NCI-H69 (cell line): ENCODE results near the gene DOK4.
"Not testable (repeated sequence)": the region's sequence is repeated elsewhere in the genome, so short reads cannot be mapped to it uniquely, and the experiment has no call there.

Source experiments
- DNase-seq: peaks from one replicate; lab custom pipeline; 2025; lab: John Stamatoyannopoulos, UW

The DOK4 gene

GRCh38 chr16:57445510-57445909 lies 40.8 kb downstream of the DOK4 start:
- no peak for DNase-seq

GRCh38 chr16:57444711-57445110 lies 41.6 kb downstream of the DOK4 start:
- no peak for DNase-seq

- DNase-seq: not testable (repeated sequence)
Measured at GRCh38 chr16:57440551-57440950, 45.7 kb downstream of the DOK4 start.

GRCh38 chr16:57439947-57440346 lies 46.3 kb downstream of the DOK4 start:
- not testable (repeated sequence) for DNase-seq

- DNase-seq: no peak
Measured at GRCh38 chr16:57435838-57436237, 50.5 kb downstream of the DOK4 start.

GRCh38 chr16:57434003-57434402 lies 52.3 kb downstream of the DOK4 start:
- DNase-seq: no peak

GRCh38 chr16:57432989-57433388 lies 53.3 kb downstream of the DOK4 start:
- DNase-seq: no peak

GRCh38 chr16:57432505-57432904 lies 53.8 kb downstream of the DOK4 start:
- DNase-seq: no peak

- DNase-seq: no peak
Measured at GRCh38 chr16:57430955-57431354, 55.3 kb downstream of the DOK4 start.

GRCh38 chr16:57427824-57428223 lies 58.5 kb downstream of the DOK4 start:
- DNase-seq: no peak

- DNase-seq: no peak
Measured at GRCh38 chr16:57427307-57427706, 59.0 kb downstream of the DOK4 start.

- DNase-seq: no peak
Measured at GRCh38 chr16:57426356-57426755, 59.9 kb downstream of the DOK4 start.

- no peak for DNase-seq
Measured at GRCh38 chr16:57424583-57424982, 61.7 kb downstream of the DOK4 start.

GRCh38 chr16:57423152-57423551 lies 63.1 kb downstream of the DOK4 start:
- peak; percentile 7 for DNase-seq

- DNase-seq: peak; percentile 70
Measured at GRCh38 chr16:57422026-57422944, 64.0 kb downstream of the DOK4 start.
